Measurements from ENCODE around the gene HOOK1.
"Not testable (repeated sequence)": the region's sequence is repeated elsewhere in the genome, so short reads cannot be mapped to it uniquely, and the experiment has no call there.

The HOOK1 gene

GRCh38 chr1:59819566-59820438 lies 5.1 kb downstream of the HOOK1 start:
- DNase-seq (ENCODE audit: low spot score) = no peak

- DNase-seq (ENCODE audit: low spot score) = no peak
These were observed 12.4 kb downstream of the HOOK1 start for GRCh38 chr1:59827055-59827643.

GRCh38 chr1:59828160-59828559 lies 13.4 kb downstream of the HOOK1 start:
- DNase-seq (ENCODE audit: low spot score) = no peak

- no peak for DNase-seq (ENCODE audit: low spot score)
These were observed 16.8 kb downstream of the HOOK1 start for GRCh38 chr1:59831529-59831928.

GRCh38 chr1:59833022-59833421 lies 18.3 kb downstream of the HOOK1 start:
- no peak for DNase-seq (ENCODE audit: low spot score)

- DNase-seq (ENCODE audit: low spot score) = no peak
These were observed 19.2 kb downstream of the HOOK1 start for GRCh38 chr1:59833991-59834390.

- not testable (repeated sequence) for DNase-seq (ENCODE audit: low spot score)
These were observed 23.1 kb downstream of the HOOK1 start for GRCh38 chr1:59837857-59838256.

- no peak for DNase-seq (ENCODE audit: low spot score)
These were observed 30.3 kb downstream of the HOOK1 start for GRCh38 chr1:59845091-59845490.

- no peak for DNase-seq (ENCODE audit: low spot score)
These were observed 31.6 kb downstream of the HOOK1 start for GRCh38 chr1:59846209-59846894.

- DNase-seq (ENCODE audit: low spot score) = no peak
These were observed 32.1 kb downstream of the HOOK1 start for GRCh38 chr1:59846895-59847282.

GRCh38 chr1:59852117-59852516 lies 37.4 kb downstream of the HOOK1 start:
- DNase-seq (ENCODE audit: low spot score) = no peak

GRCh38 chr1:59855297-59855696 lies 40.5 kb downstream of the HOOK1 start:
- DNase-seq (ENCODE audit: low spot score) = not testable (repeated sequence)

GRCh38 chr1:59856725-59857338 lies 42.1 kb downstream of the HOOK1 start:
- DNase-seq (ENCODE audit: low spot score) = peak; percentile 11

- no peak for DNase-seq (ENCODE audit: low spot score)
These were observed 43.1 kb downstream of the HOOK1 start for GRCh38 chr1:59857679-59858354.

- DNase-seq (ENCODE audit: low spot score) = no peak
These were observed 51.7 kb downstream of the HOOK1 start for GRCh38 chr1:59866462-59866861.

GRCh38 chr1:59871746-59872145 lies 57.0 kb downstream of the HOOK1 start:
- no peak for DNase-seq (ENCODE audit: low spot score)

GRCh38 chr1:59877108-59877682 lies 62.4 kb downstream of the HOOK1 start:
- no peak for DNase-seq (ENCODE audit: low spot score)

GRCh38 chr1:59878370-59878769 lies 63.6 kb downstream of the HOOK1 start:
- DNase-seq (ENCODE audit: low spot score) = no peak

- DNase-seq (ENCODE audit: low spot score) = peak; percentile 82
These were observed 64.8 kb downstream of the HOOK1 start for GRCh38 chr1:59879574-59879973.

- DNase-seq (ENCODE audit: low spot score) = no peak
These were observed 65.3 kb downstream of the HOOK1 start for GRCh38 chr1:59879996-59880505.

- no peak for DNase-seq (ENCODE audit: low spot score)
These were observed 66.0 kb downstream of the HOOK1 start for GRCh38 chr1:59880735-59881134.
